EH (cell line): ENCODE measurements around the gene TMEM129.

Experiments used
- DNase-seq: peaks from one replicate; pipeline ENCODE4 v3.0.0-alpha.2; 2015; ENCODE audit warnings: low read depth

TMEM129 gene

GRCh38 chr4:1744552-1744951 is 23.4 kb upstream of the TMEM129 start:
- DNase-seq = no peak

GRCh38 chr4:1743975-1744374 is 22.9 kb upstream of the TMEM129 start:
- DNase-seq = no peak

GRCh38 chr4:1743551-1743950 is 22.4 kb upstream of the TMEM129 start:
- DNase-seq = no peak

GRCh38 chr4:1741208-1741607 is 20.1 kb upstream of the TMEM129 start:
- no peak for DNase-seq

- DNase-seq = no peak
Observed at GRCh38 chr4:1740021-1740545, 19.0 kb upstream of the TMEM129 start.

- no peak for DNase-seq
Observed at GRCh38 chr4:1739358-1739757, 18.2 kb upstream of the TMEM129 start.

- no peak for DNase-seq
Observed at GRCh38 chr4:1738410-1738809, 17.3 kb upstream of the TMEM129 start.

GRCh38 chr4:1737666-1738065 is 16.5 kb upstream of the TMEM129 start:
- no peak for DNase-seq

GRCh38 chr4:1736812-1737211 is 15.7 kb upstream of the TMEM129 start:
- DNase-seq = no peak

GRCh38 chr4:1735215-1735614 is 14.1 kb upstream of the TMEM129 start:
- no peak for DNase-seq

GRCh38 chr4:1732911-1733310 is 11.8 kb upstream of the TMEM129 start:
- no peak for DNase-seq

- DNase-seq = no peak
Observed at GRCh38 chr4:1731180-1731579, 10.1 kb upstream of the TMEM129 start.

GRCh38 chr4:1730532-1731135 is 9.5 kb upstream of the TMEM129 start:
- no peak for DNase-seq

- no peak for DNase-seq
Observed at GRCh38 chr4:1728061-1728980, 7.2 kb upstream of the TMEM129 start.

- DNase-seq = peak; percentile 87
Observed at GRCh38 chr4:1727117-1728031, 6.3 kb upstream of the TMEM129 start.

GRCh38 chr4:1726146-1726934 is 5.2 kb upstream of the TMEM129 start:
- peak; percentile 83 for DNase-seq

- DNase-seq = no peak
Observed at GRCh38 chr4:1725521-1725920, 4.4 kb upstream of the TMEM129 start.

- no peak for DNase-seq
Observed at GRCh38 chr4:1723131-1723801, 2.1 kb upstream of the TMEM129 start.

- DNase-seq = peak; percentile 38
Observed at GRCh38 chr4:1722551-1723118, 1.5 kb upstream of the TMEM129 start.
